HG03097 (cell line): Measurements from ENCODE around the gene PRTFDC1.
"Not testable (repeated sequence)": the region's sequence is repeated elsewhere in the genome, so short reads cannot be mapped to it uniquely, and the experiment has no call there.

Experiments used
- ATAC-seq: cut with Tn5 transposase; IDR thresholded peaks from one replicate; pipeline ENCODE4 v1.9.1; 2021; ENCODE audit not compliant: unreplicated experiment, low FRiP score

PRTFDC1 gene

GRCh38 chr10:24952143-24952706, at the start of gene PRTFDC1:
TSS of gene PRTFDC1 (minus strand) at chr10:24952606. CDS start at chr10:24952575, 31 bp downstream.
- peak; percentile 20 for ATAC-seq

GRCh38 chr10:24998044-24998443, 45.6 kb upstream of the PRTFDC1 start:
- no peak for ATAC-seq

- no peak for ATAC-seq
Observed at GRCh38 chr10:24995072-24995471, 42.7 kb upstream of the PRTFDC1 start.

- ATAC-seq, result no peak
Observed at GRCh38 chr10:24993237-24993958, 41.0 kb upstream of the PRTFDC1 start.

- no peak for ATAC-seq
Observed at GRCh38 chr10:24992512-24993133, 40.2 kb upstream of the PRTFDC1 start.

- no peak for ATAC-seq
Observed at GRCh38 chr10:24991298-24991697, 38.9 kb upstream of the PRTFDC1 start.

GRCh38 chr10:24989867-24990266, 37.5 kb upstream of the PRTFDC1 start:
- no peak for ATAC-seq

GRCh38 chr10:24988831-24989640, 36.6 kb upstream of the PRTFDC1 start:
- no peak for ATAC-seq

- no peak for ATAC-seq
Observed at GRCh38 chr10:24984906-24985305, 32.5 kb upstream of the PRTFDC1 start.

- ATAC-seq, result no peak
Observed at GRCh38 chr10:24983946-24984345, 31.5 kb upstream of the PRTFDC1 start.

- ATAC-seq, result no peak
Observed at GRCh38 chr10:24983130-24983529, 30.7 kb upstream of the PRTFDC1 start.

- ATAC-seq, result no peak
Observed at GRCh38 chr10:24982319-24983112, 30.1 kb upstream of the PRTFDC1 start.

- ATAC-seq, result no peak
Observed at GRCh38 chr10:24981161-24981710, 28.8 kb upstream of the PRTFDC1 start.

GRCh38 chr10:24979685-24980084, 27.3 kb upstream of the PRTFDC1 start:
- no peak for ATAC-seq

- ATAC-seq, result no peak
Observed at GRCh38 chr10:24974976-24975375, 22.6 kb upstream of the PRTFDC1 start.

- ATAC-seq, result no peak
Observed at GRCh38 chr10:24973163-24973562, 20.8 kb upstream of the PRTFDC1 start.

GRCh38 chr10:24971374-24971773, 19.0 kb upstream of the PRTFDC1 start:
- ATAC-seq, result no peak

- no peak for ATAC-seq
Observed at GRCh38 chr10:24969841-24970281, 17.5 kb upstream of the PRTFDC1 start.

GRCh38 chr10:24968951-24969350, 16.5 kb upstream of the PRTFDC1 start:
- not testable (repeated sequence) for ATAC-seq

- no peak for ATAC-seq
Observed at GRCh38 chr10:24968349-24968748, 15.9 kb upstream of the PRTFDC1 start.
